Smooth muscle cell (in vitro differentiated cells): ENCODE measurements around the gene A2M. TPM values are rescaled to one million over a fixed set of nuclear protein-coding genes. Genes with fewer than 3 reads are reported as not detected.

Experiments
- DNase-seq: peaks from one replicate; lab custom pipeline; 2025; ENCODE audit not compliant: unreplicated experiment; lab: John Stamatoyannopoulos, UW
- H2AFZ ChIP-seq: fragments of 200-600 bp; sonication (generic); 2 replicates; pipeline ENCODE4 v1.6.0; 2016; ENCODE audit warnings: antibody characterized with exemption, low read depth, mild to moderate bottlenecking
- H3F3A ChIP-seq: fragments of 200-600 bp; sonication (generic); 2 replicates; pipeline ENCODE4 v1.6.0; 2017; ENCODE audit warnings: antibody characterized with exemption, low read depth
- H3K27ac ChIP-seq: fragments of 200-600 bp; sonication (generic); 2 replicates; pipeline ENCODE4 v1.5.1; 2016; ENCODE audit warnings: low read depth, mild to moderate bottlenecking
- H3K27me3 ChIP-seq: fragments of 200-600 bp; sonication (generic); 2 replicates; pipeline ENCODE4 v1.6.1; 2016; ENCODE audit warnings: low read depth, mild to moderate bottlenecking
- H3K36me3 ChIP-seq: fragments of 200-600 bp; sonication (generic); 2 replicates; pipeline ENCODE4 v1.5.1; 2016; ENCODE audit warnings: low read depth
- H3K4me1 ChIP-seq: fragments of 200-600 bp; sonication (generic); 2 replicates; pipeline ENCODE4 v1.5.1; 2016; ENCODE audit warnings: low read depth
- H3K4me2 ChIP-seq: fragments of 200-600 bp; sonication (generic); 2 replicates; pipeline ENCODE4 v1.6.0; 2016; ENCODE audit warnings: mild to moderate bottlenecking
- H3K4me3 ChIP-seq: fragments of 200-600 bp; sonication (generic); 2 replicates; pipeline ENCODE4 v1.5.1; 2016; ENCODE audit warnings: mild to moderate bottlenecking
- H3K79me2 ChIP-seq: fragments of 200-600 bp; sonication (generic); 2 replicates; pipeline ENCODE4 v1.6.0; 2016; ENCODE audit warnings: low read depth, mild to moderate bottlenecking
- H3K9ac ChIP-seq: fragments of 200-600 bp; sonication (generic); 2 replicates; pipeline ENCODE4 v1.6.0; 2016; ENCODE audit warnings: low read depth
- H3K9me3 ChIP-seq: fragments of 200-600 bp; sonication (generic); replicated peaks from 2 replicates; pipeline ENCODE4 v1.5.1; 2016; ENCODE audit warnings: low read depth
- H4K20me1 ChIP-seq: fragments of 200-600 bp; sonication (generic); 2 replicates; pipeline ENCODE4 v1.6.0; 2016; ENCODE audit warnings: low read depth
- CTCF ChIP-seq: fragments of 200-600 bp; sonication (generic); IDR thresholded peaks from 2 replicates; pipeline ENCODE4 v1.5.1; 2017; ENCODE audit warnings: borderline replicate concordance, mild to moderate bottlenecking, antibody characterized with exemption; ENCODE audit not compliant: insufficient read depth, poor library complexity, severe bottlenecking
- WGBS: methylation state at CpG from one replicate; pipeline ENCODE4 v1.1.7; 2016; ENCODE audit warnings: low lambda C conversion rate; 5-methylcytosine and 5-hydroxymethylcytosine counted together
- polyA plus RNA-seq: library from polyadenylated mRNA; unstranded; fragments of >200 nt; fragmentation: Nextera tagmentation; extraction: Ambion mirVana; gene quantifications from 2 replicates; pipeline ENCODE4 v1.2.1, GENCODE V29; 2016
- total RNA-seq: library from RNA; depleted of rRNA; stranded (reverse); fragments of >200 nt; gene quantifications from 2 replicates; pipeline ENCODE4 v1.2.3, GENCODE V29; 2014

A2M gene
- 72.8 and 114 TPM in 2 replicates for total RNA-seq
- 66.0 and 108 TPM in 2 replicates for polyA plus RNA-seq

- H3K4me2 ChIP-seq = peak within 1 kb of the TSS; percentile 82
- TF ChIP-seq CTCF = no peak
- H3K27ac ChIP-seq = peak within 1 kb of the TSS; percentile 55
- peak within 1 kb of the TSS; percentile 85 for H2AFZ ChIP-seq
- H3F3A ChIP-seq = peaks cover 7% of the 10 kb centered on the region
- H3K27me3 ChIP-seq = no peaks in the 10 kb centered on the region
- 59% methylated on average over 9 of the region's 9 CpGs for WGBS
- no peaks in the 10 kb centered on the region for H3K36me3 ChIP-seq
- no peak for DNase-seq
- peaks cover 15% of the 10 kb centered on the region for H3K4me1 ChIP-seq
- H3K4me3 ChIP-seq = peak within 1 kb of the TSS; percentile 43
- H4K20me1 ChIP-seq = no peaks in the 10 kb centered on the region
- H3K9me3 ChIP-seq = no peaks in the 10 kb centered on the region
- no peak within 1 kb of the TSS for H3K9ac ChIP-seq
- H3K79me2 ChIP-seq = no peaks in the 10 kb centered on the region
Measured at GRCh38 chr12:9115731-9116559, at the start of gene A2M. Gene A2M (minus strand): TSS chr12:9115919. CDS start chr12:9115849, 70 bp downstream.

GRCh38 chr12:9163392-9163791 lies 47.7 kb upstream of the A2M start:
- WGBS = 94% methylated on average over 5 of the region's 5 CpGs
- H3K27ac ChIP-seq = no peak overlapping the region
- no peaks in the 10 kb centered on the region for H3K4me1 ChIP-seq
- no peaks in the 10 kb centered on the region for H3K27me3 ChIP-seq
- no peak overlapping the region for H3K9ac ChIP-seq
- no peaks in the 10 kb centered on the region for H3K9me3 ChIP-seq
- no peaks in the 10 kb centered on the region for H3K79me2 ChIP-seq
- H2AFZ ChIP-seq = no peak overlapping the region
- no peaks in the 10 kb centered on the region for H4K20me1 ChIP-seq
- H3K36me3 ChIP-seq = no peaks in the 10 kb centered on the region
- H3K4me3 ChIP-seq = no peak overlapping the region
- no peak for TF ChIP-seq CTCF
- no peak for DNase-seq
- no peak overlapping the region for H3K4me2 ChIP-seq
- no peaks in the 10 kb centered on the region for H3F3A ChIP-seq

GRCh38 chr12:9156119-9156518 lies 40.4 kb upstream of the A2M start:
- no peaks in the 10 kb centered on the region for H3K36me3 ChIP-seq
- no peaks in the 10 kb centered on the region for H3K4me1 ChIP-seq
- no peak overlapping the region for H3K27ac ChIP-seq
- H3K9me3 ChIP-seq = no peaks in the 10 kb centered on the region
- TF ChIP-seq CTCF = no peak
- no peaks in the 10 kb centered on the region for H3K79me2 ChIP-seq
- H2AFZ ChIP-seq = no peak overlapping the region
- no peak overlapping the region for H3K4me3 ChIP-seq
- H3K27me3 ChIP-seq = no peaks in the 10 kb centered on the region
- WGBS = 81% methylated on average over 4 of the region's 4 CpGs
- no peak overlapping the region for H3K4me2 ChIP-seq
- DNase-seq = no peak
- H3F3A ChIP-seq = no peaks in the 10 kb centered on the region
- no peaks in the 10 kb centered on the region for H4K20me1 ChIP-seq
- H3K9ac ChIP-seq = no peak overlapping the region

- H3K9me3 ChIP-seq = no peaks in the 10 kb centered on the region
- no peak overlapping the region for H3K4me2 ChIP-seq
- TF ChIP-seq CTCF = no peak
- 60% methylated on average over 6 of the region's 6 CpGs for WGBS
- no peak overlapping the region for H2AFZ ChIP-seq
- H3K79me2 ChIP-seq = no peaks in the 10 kb centered on the region
- DNase-seq = no peak
- no peaks in the 10 kb centered on the region for H3K36me3 ChIP-seq
- H3K4me1 ChIP-seq = no peaks in the 10 kb centered on the region
- no peak overlapping the region for H3K27ac ChIP-seq
- H3K9ac ChIP-seq = no peak overlapping the region
- H3K27me3 ChIP-seq = no peaks in the 10 kb centered on the region
- H4K20me1 ChIP-seq = no peaks in the 10 kb centered on the region
- no peaks in the 10 kb centered on the region for H3F3A ChIP-seq
- H3K4me3 ChIP-seq = no peak overlapping the region
Measured at GRCh38 chr12:9149372-9149771, 33.7 kb upstream of the A2M start.
